Body of pancreas (tissue), 4 donors: ENCODE measurements around the gene TOR1B.
"Not testable (repeated sequence)": the region's sequence is repeated elsewhere in the genome, so short reads cannot be mapped to it uniquely, and the experiment has no call there.

ENCODE experiments used
- POLR2A ChIP-seq, 3 donors: fragments of 450-650 bp; IDR thresholded peaks; one replicate each; pipeline ENCODE4 v1.6.1; 2016; ENCODE audit warnings: antibody characterized with exemption in 3 of 3, mild to moderate bottlenecking in 2 of 3
- TF ChIP-seq, protein P1 (sequence below), 7 experiments: fragments of 450-650 bp in 4 of 7; fragments of 200-600 bp in 3 of 7; sonication (generic) in 3 of 7; IDR thresholded peaks; one replicate each; pipeline ENCODE4 v1.5.1; 2016 to 2019; ENCODE audit warnings: antibody characterized with exemption in 7 of 7

DNA sequence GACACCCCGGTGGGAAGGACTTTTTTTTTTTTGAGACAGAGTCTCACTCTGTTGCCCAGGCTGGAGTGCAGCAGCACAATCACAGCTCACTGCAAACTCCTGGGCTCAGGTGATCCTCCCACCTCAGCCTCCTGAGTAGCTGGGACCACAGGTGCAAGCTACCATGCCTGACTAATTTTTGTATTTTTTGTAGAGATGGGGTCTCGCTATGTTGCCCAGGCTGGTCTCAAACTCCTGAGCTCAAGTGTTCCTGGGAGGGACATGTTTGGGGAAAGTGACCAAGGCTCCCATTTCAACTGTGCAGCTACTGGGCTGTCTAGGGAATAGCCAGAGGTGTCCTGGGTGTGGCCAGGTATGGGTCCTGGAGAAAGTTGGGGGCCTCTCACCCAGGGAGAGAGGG is 7.0 kb upstream of the TOR1B start:
- TF ChIP-seq, protein P1, sequence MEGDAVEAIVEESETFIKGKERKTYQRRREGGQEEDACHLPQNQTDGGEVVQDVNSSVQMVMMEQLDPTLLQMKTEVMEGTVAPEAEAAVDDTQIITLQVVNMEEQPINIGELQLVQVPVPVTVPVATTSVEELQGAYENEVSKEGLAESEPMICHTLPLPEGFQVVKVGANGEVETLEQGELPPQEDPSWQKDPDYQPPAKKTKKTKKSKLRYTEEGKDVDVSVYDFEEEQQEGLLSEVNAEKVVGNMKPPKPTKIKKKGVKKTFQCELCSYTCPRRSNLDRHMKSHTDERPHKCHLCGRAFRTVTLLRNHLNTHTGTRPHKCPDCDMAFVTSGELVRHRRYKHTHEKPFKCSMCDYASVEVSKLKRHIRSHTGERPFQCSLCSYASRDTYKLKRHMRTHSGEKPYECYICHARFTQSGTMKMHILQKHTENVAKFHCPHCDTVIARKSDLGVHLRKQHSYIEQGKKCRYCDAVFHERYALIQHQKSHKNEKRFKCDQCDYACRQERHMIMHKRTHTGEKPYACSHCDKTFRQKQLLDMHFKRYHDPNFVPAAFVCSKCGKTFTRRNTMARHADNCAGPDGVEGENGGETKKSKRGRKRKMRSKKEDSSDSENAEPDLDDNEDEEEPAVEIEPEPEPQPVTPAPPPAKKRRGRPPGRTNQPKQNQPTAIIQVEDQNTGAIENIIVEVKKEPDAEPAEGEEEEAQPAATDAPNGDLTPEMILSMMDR (IDR thresholded peaks at IDR 0.05) = not testable (repeated sequence)
- not testable (repeated sequence) for TF ChIP-seq POLR2A (IDR thresholded peaks at IDR 0.05)
